HS-5 (cell line): ENCODE measurements around the gene GSG1L.
"Not testable (repeated sequence)": the region's sequence is repeated elsewhere in the genome, so short reads cannot be mapped to it uniquely, and the experiment has no call there.

Experiments used
- DNase-seq: peaks from one replicate; pipeline ENCODE4 v3.0.0-alpha.2; 2012; ENCODE audit warnings: low read depth

Gene GSG1L

DNA sequence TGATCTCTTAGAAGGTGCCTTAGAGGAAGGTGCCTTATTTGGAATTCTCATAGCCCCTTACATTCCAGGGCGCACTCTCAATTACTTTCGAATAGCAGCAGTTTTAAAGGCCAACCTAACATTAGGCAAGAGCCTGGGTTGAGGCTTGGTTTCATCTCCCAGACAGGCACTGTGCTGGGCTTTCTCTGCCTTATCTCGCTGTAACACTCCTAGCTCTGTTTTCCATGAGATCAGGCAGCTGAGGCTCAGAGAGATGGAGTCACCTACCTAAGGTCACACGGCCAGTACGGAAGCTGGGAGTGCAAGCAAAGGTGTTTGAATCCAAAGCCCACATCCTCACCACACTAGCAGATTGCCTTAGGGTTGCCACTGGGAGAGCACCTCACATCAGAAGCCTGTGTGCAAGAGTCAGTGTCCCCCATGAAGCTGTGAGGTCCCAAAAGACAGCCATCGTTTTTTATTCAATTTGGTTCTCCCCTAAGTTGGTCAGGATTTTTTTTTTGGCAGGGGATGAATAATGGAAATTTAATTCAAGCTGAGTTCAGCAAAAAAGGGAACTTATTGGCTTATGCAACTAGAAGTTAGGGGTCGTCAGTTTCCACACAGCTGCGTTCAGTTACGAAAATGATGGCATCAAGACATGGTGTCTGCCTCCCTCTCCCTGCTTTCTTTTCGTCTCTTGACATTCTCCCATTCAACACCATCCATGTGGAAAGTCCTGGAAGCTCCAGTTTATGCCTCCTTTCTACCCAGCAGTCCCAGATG is 307.1 kb downstream of the GSG1L start:
- no peak for DNase-seq

GRCh38 chr16:27754788-27755690 is 308.5 kb downstream of the GSG1L start:
- DNase-seq = no peak

GRCh38 chr16:27753563-27753962 is 310.0 kb downstream of the GSG1L start:
- no peak for DNase-seq

DNA sequence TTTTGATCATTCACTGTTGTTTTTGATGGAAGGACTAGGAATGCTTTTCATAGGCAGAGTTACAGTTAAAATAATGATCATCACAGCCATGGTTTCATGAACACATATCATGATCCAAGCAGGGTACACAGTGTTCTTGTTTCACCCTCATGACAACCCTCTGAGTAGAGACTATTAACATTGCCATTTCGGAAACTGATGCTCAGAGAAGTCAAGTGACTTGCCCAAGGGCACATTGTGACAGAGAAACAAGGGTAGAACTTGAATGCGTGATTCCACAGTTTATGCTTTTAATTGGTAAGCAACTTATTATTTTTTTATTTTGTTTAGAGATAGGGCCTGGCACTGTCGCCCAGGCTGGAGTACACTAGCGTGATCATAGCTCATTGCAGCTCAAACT is 311.3 kb downstream of the GSG1L start:
- DNase-seq = no peak

DNA sequence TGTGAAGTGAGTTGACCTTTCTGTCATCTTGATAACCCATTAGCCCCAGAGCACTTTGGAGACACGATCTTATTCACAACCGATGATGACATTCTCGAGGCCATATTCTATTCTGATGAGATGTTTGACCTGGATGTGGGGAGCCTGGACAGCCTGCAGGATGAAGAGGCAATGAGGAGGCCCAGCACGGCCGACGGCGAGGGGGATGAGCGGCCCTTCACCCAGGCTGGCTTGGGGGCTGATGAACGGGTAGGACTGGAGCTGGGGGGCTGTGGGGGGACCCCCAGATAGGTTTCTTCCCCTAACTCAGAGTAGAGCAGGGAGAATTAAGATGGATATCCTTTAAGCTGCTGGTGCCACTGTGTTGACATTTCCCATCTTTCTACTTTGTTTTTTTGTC is 311.8 kb downstream of the GSG1L start:
- DNase-seq = no peak

DNA sequence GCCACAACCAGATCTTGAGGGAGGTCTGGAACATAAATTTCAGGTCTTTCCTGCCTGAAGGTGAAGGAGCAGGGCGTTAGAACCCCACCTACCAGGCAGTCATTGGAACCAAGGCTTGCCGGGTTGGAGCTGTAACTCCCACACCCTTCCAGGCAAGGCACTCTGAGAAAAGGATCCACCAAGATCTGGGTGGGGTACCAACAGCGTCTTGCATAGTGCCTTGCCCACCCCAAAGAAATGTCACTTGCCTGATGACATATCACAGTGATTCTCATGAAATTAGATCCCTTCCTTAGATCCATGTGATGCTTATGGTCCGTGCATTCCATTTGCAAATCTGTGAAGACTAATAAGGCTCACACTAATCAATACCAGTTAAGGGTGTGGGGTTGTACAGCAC is 312.3 kb downstream of the GSG1L start:
- no peak for DNase-seq

GRCh38 chr16:27749946-27750345 is 313.6 kb downstream of the GSG1L start:
- no peak for DNase-seq

GRCh38 chr16:27749547-27749875 is 314.0 kb downstream of the GSG1L start:
- no peak for DNase-seq

DNA sequence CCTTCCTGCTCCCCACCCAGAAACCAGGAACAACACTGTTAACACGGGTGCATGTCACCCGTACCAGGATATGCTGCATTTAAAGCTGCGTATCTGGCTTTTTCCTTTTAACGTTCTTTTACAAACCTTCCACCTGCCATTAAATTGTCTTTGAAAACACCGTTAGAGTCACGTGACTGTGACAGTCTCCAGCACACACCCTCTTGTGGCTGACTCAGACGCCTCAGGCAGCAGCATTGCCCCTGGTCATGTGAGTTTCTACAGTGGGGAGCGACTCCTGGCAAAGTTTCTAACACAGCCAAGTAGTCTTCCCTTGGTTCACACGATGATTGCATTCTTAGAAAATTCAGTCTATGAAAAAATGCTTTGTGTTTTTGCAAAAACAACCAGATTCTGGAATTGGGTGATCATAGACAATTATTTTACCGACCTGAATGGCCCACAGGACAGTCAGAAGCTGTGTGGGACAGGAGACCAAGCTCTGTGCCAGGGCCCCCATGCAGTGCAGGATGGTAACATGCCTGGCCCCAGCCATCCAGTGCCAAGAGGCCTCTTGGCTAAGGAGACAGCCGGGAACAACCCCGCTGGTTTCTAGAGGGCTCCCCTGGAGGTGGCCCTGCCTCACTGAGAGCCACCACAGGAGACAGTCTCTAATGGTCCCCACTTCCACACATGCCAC is 314.5 kb downstream of the GSG1L start:
- no peak for DNase-seq

DNA sequence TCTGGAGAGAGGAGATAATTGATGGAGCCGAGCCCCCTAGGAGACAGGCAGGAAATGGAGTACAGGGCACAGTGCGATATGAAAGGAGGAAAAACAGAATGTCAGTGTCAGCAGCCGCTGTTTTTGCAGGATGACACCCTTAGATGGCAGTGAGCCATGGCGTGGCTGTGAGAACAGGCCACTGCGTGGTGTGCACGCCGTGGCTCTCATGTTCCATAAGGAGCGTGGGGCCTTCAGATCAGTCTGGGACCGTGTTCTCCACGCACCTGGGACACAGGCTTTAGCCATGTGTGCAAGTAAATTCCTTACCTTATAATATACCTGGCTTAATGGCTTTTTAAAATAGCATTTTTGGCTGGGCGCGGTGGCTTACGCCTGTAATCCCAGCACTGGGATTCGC is 315.6 kb downstream of the GSG1L start:
- no peak for DNase-seq

DNA sequence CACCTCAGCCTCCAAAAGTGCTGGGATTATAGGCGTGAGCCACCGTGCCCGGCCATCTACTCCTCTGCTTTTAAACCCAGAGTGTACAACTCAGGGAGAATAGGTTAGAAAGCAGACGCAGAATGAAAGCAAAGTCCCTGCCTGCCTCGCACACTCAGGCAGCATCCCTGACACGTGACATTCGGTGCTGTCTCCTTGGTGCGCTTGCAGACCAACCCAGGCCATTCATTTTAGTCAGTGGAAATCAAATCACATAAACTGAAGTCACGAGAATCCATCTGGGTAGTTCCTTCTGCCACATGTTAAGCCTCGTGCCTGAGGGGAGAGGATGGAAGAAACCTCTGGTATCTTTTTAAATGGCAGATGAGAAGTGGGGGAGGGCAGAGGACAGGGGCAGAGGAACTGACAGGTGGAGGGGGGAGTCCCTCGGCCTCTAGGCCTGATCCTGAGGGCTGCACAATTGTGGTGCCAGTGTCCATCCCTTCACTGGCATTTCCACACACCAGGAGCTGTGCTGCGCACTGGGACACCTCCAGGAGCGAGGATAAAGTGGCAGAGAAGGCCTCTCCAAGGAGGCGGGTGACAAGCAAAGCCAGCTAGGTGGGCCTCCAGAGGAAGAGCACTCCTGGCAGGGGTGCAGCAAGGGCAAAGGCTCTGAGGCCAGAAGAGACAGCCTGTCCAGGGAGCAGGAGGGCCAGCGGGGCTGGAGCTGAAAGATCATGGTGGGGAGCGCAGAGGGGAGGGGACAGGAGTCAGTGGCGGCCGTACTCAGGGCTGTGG is 317.2 kb downstream of the GSG1L start:
- DNase-seq = no peak

- DNase-seq = no peak
These were observed 318.2 kb downstream of the GSG1L start for GRCh38 chr16:27745348-27745747.

DNA sequence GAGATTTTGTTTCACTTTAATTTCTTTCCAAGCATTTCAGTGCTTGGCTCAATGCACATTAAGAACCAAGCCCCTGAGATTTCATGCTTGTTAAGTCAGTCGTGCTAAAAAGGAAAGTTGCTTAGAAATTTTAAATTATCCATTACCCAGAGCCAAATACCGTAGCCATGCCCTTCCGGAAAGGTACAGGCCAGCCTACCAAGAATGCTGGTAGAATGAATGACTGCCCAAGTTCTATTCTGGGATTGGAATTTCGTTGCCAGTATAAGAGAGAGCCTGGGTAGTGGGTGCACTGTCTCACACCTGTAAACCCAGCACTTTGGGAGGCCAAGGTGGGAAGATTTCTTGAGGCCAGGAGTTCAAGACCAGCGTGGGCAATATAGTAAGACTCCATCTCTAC is 319.6 kb downstream of the GSG1L start:
- DNase-seq = no peak

- DNase-seq = not testable (repeated sequence)
These were observed 320.5 kb downstream of the GSG1L start for GRCh38 chr16:27743001-27743400.

- no peak for DNase-seq
These were observed 321.2 kb downstream of the GSG1L start for GRCh38 chr16:27742333-27742732.

- no peak for DNase-seq
These were observed 322.9 kb downstream of the GSG1L start for GRCh38 chr16:27740496-27741201.

DNA sequence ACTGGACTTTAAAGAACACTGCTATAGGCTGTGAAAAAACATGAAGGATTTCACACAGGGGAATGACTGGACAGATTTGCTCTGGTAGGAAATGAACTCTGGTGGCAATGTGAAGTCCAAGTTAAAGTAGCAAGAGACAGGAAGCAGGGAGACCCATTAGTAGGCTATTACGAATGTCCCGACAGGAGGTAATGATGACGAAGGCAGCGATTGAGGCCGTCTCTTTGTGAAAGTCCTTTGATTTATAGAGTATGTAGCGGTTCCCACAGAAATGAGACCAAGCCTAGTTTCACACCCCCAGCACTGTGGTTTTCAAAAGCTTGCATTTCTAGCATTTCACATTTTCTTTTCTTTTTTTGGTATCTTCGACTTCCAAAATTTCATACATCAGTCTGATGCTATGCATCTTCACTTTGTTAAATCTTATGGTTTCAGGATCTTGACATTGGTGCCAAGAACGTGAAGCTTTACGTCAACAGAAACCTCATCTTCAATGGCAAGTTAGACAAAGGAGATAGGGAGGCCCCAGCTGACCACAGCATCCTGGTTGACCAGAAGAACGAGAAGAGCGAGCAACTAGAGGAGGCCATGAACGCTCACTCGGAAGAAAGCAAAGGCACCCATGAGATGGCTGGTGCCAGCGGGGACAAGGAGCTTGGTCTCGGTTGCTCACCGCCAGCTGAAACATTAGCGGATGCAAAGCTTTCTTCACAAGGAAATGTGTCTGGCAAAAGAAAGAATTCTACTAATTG is 323.7 kb downstream of the GSG1L start:
- no peak for DNase-seq

DNA sequence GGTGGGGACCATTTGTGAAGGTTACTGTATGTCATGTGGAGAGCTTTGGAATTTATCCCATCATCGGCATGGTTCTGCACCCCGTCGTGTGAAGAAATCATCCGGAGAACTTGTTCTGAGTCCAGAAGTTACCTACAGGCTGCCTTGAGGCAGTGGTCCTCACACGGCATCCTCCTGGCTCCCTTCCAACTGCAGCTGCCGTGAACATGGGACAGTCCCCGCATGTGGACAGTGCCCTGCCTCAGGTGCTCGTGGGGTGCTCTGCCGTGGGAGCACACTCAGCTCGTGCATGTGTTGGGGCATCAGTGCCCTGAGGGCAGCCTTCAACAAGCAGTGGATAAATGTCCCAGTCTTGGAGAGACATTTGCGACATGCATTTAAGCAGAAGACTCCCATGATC is 324.9 kb downstream of the GSG1L start:
- no peak for DNase-seq
